ENCODE results near the gene ERC1.

Gene ERC1

GRCh38 chr12:1369938-1370500, 379.0 kb downstream of the ERC1 start:
- DNase-seq (ENCODE audit: low read depth) = peak; percentile 33
- no peak for TF ChIP-seq CTCF (IDR thresholded peaks at IDR 0.05; ENCODE audit: low read depth, low read length, missing control alignments)
- in situ Hi-C loops (cut with HindIII; ENCODE audit: low sequenced_read_pairs) = loop anchor here (5.0 kb wide), 1 partner anchor 97 kb away; no protein-coding TSS in a partner anchor
- H3K4me3 ChIP-seq (ENCODE audit: low read depth, low read length) = no peak overlapping the region

- TF ChIP-seq CTCF (IDR thresholded peaks at IDR 0.05; ENCODE audit: low read depth, low read length, missing control alignments) = no peak
- H3K4me3 ChIP-seq (ENCODE audit: low read depth, low read length) = no peak overlapping the region
- in situ Hi-C loops (cut with HindIII; ENCODE audit: low sequenced_read_pairs) = no loop called here
- peak; percentile 54 for DNase-seq (ENCODE audit: low read depth)
Observed at GRCh38 chr12:1373901-1374735, 383.1 kb downstream of the ERC1 start.

DNA sequence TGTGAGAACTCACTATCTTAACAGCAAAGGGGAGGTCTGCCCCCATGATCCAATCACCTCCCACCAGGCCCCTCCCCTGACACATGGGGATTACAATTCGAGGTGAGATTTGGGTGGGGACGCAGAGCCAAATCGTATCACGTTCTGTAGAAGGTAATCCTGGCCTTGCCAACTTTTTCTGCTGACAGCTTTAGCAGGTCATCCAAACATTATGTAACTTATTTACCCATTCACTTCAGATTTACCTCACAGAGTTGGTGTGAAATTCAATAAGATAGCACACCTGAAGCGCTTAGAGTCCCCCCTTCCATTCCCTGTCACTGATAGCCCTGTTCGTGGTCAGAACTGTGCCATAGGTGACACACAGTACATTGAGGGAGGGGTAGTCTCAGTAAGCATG, 384.3 kb downstream of the ERC1 start:
- H3K4me3 ChIP-seq (ENCODE audit: low read depth, low read length) = no peak overlapping the region
- no peak for TF ChIP-seq CTCF (IDR thresholded peaks at IDR 0.05; ENCODE audit: low read depth, low read length, missing control alignments)
- in situ Hi-C loops (cut with HindIII; ENCODE audit: low sequenced_read_pairs) = loop anchor here (5.0 kb wide), 1 partner anchor 42 kb away; no protein-coding TSS in a partner anchor
- no peak for DNase-seq (ENCODE audit: low read depth)

DNA sequence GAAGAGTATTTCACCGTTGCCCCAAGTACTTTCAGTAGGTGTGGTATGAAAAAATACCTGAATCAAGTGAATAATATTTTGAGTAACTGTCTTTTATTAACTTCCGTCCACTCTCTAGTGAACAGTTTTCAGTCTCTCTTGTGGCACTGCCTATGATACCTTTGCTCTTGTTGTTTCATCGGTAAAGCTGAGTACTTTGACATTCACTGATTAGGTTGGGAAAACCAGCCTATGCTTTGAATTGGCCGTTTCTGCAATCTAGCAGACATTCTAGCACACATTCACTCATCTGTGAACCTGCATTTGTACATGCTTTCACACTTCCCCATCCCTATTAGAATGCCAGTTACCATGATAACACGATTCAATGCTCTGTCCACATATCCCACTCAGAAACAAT, 386.1 kb downstream of the ERC1 start:
- H3K4me3 ChIP-seq (ENCODE audit: low read depth, low read length) = no peak overlapping the region
- no peak for DNase-seq (ENCODE audit: low read depth)
- no peak for TF ChIP-seq CTCF (IDR thresholded peaks at IDR 0.05; ENCODE audit: low read depth, low read length, missing control alignments)
- in situ Hi-C loops (cut with HindIII; ENCODE audit: low sequenced_read_pairs) = loop anchor here (5.0 kb wide), 1 partner anchor 40 kb away; no protein-coding TSS in a partner anchor

GRCh38 chr12:1377681-1378080, 386.7 kb downstream of the ERC1 start:
- no peak for DNase-seq (ENCODE audit: low read depth)
- in situ Hi-C loops (cut with HindIII; ENCODE audit: low sequenced_read_pairs) = loop anchor here (5.0 kb wide), 1 partner anchor 40 kb away; no protein-coding TSS in a partner anchor
- no peak for TF ChIP-seq CTCF (IDR thresholded peaks at IDR 0.05; ENCODE audit: low read depth, low read length, missing control alignments)
- no peak overlapping the region for H3K4me3 ChIP-seq (ENCODE audit: low read depth, low read length)

DNA sequence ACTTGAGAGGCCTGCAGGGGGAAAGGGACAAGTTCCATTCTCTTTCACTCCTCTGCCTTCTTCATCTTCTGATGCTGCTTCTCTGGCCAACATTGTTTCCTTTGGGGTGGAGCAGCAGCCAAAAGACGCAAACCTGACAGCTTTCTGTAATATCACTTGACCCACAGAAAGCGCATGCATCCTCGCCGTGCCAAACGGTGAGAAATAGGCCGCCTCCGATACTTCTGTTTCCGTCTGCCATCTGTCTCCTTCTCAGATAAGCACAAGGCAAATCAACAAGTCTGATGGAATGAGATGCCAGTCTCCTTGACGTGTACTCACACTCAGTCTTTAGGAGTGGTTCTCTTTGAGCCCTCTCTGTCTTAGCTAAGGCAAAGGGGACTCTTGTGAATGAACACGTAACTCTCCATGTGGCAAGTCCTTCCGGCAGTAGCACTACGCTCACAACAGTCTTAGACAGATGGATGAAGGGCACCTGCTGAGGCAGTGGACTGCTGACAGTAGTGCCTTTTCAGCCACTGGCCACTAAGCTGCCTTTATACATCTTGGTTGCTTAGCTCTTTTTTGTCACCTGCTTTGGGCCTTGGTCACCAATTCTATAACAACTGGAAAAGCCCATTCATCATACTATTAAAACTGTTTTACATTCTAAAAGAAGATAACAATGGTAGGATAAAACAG, 389.3 kb downstream of the ERC1 start:
- no peak for TF ChIP-seq CTCF (IDR thresholded peaks at IDR 0.05; ENCODE audit: low read depth, low read length, missing control alignments)
- no peak for DNase-seq (ENCODE audit: low read depth)
- in situ Hi-C loops (cut with HindIII; ENCODE audit: low sequenced_read_pairs) = no loop called here

More for the DNA sequence above, 389.3 kb downstream of the ERC1 start:
- H3K4me3 ChIP-seq (ENCODE audit: low read depth, low read length) = no peak overlapping the region

All from astrocyte of the cerebellum (primary cell).